Coronary artery (tissue), 2 donors: Measurements from ENCODE around the gene NPLOC4.

Experiments
- DNase-seq: peaks from one replicate; pipeline ENCODE4 v3.0.0-alpha.2; 2017; ENCODE audit warnings: low spot score
- H3K27ac ChIP-seq, 2 donors: fragments of 200-600 bp; sonication (generic); one replicate each; pipeline ENCODE4 v1.5.1; 2016 to 2019
- H3K4me3 ChIP-seq: fragments of 200-600 bp; sonication (generic); 2 replicates; pipeline ENCODE4 v1.5.1; 2016; ENCODE audit warnings: mild to moderate bottlenecking, moderate library complexity
- TF ChIP-seq, protein P1 (sequence below): fragments of 200-600 bp; sonication (generic); IDR thresholded peaks from one replicate; pipeline ENCODE4 v1.5.1; 2019; ENCODE audit warnings: antibody characterized with exemption

The NPLOC4 gene

DNA sequence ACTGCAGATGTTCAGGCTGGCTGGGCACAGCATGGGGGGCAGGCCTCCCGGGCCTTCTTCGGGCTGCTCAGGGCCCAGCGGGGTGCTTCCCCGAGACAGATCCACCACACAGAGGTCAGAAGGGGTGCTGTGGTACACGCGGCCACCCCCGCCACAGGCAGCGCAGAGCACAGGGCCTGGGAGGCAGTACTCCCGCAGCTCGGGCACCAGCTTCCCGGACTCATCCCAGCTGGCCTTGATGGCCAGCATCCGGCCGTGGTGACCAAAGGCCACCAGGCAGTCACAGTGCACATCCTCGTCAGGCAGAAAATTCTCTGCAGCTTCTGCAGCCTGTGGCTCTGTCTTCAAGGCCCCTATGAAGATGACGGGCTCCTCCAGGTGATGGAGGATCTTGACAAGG, 86.6 kb downstream of the NPLOC4 start:
- TF ChIP-seq, protein P1, sequence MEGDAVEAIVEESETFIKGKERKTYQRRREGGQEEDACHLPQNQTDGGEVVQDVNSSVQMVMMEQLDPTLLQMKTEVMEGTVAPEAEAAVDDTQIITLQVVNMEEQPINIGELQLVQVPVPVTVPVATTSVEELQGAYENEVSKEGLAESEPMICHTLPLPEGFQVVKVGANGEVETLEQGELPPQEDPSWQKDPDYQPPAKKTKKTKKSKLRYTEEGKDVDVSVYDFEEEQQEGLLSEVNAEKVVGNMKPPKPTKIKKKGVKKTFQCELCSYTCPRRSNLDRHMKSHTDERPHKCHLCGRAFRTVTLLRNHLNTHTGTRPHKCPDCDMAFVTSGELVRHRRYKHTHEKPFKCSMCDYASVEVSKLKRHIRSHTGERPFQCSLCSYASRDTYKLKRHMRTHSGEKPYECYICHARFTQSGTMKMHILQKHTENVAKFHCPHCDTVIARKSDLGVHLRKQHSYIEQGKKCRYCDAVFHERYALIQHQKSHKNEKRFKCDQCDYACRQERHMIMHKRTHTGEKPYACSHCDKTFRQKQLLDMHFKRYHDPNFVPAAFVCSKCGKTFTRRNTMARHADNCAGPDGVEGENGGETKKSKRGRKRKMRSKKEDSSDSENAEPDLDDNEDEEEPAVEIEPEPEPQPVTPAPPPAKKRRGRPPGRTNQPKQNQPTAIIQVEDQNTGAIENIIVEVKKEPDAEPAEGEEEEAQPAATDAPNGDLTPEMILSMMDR, result no peak
- Histone ChIP-seq H3K4me3 (no peak overlapping the region), H3K27ac (no peak overlapping the region)
- DNase-seq, result no peak

DNA sequence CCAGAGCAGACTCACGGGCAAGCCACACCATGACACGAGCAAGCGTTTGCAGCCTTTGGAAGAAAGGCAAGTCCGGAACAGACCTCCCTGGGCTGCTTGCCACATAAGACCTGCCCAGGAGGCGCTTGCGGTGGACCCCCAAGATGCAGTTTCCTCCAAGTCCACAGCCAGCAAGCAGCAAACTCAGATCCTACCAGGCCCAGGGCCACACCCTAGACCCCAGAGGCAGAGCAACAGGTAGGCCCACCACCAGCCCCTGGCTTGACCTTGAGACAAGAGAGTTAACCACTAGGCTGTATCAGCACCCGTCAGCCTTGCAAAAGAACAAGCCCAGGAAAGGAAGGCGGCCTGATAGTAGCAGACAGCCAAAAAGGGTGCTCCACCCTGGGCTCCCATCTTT, 87.1 kb downstream of the NPLOC4 start:
- H3K4me3 ChIP-seq, result no peak overlapping the region
- TF ChIP-seq, protein P1, result no peak
- no peak overlapping the region for H3K27ac ChIP-seq
- DNase-seq, result no peak

DNA sequence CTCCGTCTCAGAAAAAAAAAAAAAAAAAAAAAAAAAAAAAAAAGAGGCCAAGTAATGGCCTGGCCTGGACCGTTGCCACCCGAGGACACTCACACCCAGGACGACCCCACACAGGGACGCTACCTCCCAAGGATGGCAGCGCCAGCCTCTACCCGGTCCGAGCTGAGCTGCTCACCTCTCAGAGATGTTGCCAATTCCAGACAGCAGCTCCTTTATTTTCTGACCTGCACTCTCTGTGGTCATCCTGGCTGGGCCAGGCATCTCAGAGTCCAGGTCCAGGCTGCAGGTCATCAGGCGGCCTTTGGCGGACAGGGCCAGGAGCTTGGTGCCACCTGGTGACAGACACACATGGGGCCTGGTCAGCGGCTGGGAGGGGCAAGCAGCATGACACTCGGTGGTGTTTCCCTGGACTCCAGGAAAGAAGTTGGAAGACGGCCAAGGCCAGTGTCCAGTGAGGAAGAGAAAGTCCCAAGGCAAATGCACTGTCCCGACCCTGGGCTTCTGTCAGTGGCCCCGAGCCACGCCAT, 87.8 kb downstream of the NPLOC4 start:
- TF ChIP-seq, protein P1, result no peak
- H3K4me3 ChIP-seq, result no peak overlapping the region
- no peak overlapping the region for H3K27ac ChIP-seq
- no peak for DNase-seq

DNA sequence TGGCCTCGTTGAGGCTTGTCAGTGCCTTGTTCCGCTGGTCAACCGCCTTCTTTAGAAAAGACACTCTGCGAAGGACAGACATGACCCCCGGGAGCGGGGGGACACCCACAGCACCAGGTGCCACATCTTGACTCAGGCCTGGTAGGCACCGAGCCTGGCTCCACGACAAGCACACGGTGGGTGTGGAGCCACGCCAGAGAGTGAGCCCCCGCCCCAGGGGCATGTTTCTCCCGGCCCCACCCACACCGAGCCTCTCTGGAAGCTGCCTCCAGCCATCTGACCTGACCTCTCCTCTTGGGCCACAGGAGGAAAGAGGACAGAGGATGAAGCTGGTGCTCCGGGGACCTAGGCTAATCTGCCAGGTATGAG, 89.3 kb downstream of the NPLOC4 start:
- Histone ChIP-seq H3K27ac (no peak overlapping the region), H3K4me3 (no peak overlapping the region)
- no peak for DNase-seq
- TF ChIP-seq, protein P1, result no peak

DNA sequence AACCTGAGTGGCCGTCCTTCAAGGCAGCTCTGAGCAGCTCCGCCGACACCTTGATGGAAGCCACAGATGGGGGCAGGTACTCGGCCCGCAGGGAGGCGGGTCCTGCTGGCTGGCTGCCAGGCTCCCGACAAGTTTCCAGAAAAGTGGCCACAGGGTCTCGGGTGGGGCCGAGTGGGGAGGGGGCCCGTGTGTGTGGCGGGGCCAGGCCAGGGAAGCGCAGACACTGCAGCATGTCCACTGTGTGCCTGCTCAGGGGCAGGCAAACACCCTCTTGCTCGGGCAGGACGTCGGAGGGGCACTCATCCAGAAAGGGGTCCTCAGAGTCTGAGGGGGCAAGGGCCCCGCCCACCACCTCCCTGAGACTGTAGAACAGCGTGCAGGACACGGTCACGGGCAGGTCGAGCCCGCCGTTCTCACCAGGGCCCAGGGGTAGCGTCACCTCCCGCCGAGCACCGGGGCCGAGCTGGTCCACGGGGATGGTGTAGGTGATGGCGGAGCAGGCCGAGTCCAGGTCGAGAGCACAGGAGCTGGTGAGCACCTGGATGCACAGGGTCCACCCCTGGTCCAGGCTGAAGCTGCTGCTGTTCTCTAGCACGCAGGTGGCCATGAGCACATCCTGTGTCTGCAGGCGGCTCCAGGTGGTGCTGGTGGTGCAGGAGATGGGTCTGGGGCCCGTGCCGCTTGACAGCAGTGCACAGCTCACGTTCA, 89.9 kb downstream of the NPLOC4 start:
- no peak for DNase-seq

DNA sequence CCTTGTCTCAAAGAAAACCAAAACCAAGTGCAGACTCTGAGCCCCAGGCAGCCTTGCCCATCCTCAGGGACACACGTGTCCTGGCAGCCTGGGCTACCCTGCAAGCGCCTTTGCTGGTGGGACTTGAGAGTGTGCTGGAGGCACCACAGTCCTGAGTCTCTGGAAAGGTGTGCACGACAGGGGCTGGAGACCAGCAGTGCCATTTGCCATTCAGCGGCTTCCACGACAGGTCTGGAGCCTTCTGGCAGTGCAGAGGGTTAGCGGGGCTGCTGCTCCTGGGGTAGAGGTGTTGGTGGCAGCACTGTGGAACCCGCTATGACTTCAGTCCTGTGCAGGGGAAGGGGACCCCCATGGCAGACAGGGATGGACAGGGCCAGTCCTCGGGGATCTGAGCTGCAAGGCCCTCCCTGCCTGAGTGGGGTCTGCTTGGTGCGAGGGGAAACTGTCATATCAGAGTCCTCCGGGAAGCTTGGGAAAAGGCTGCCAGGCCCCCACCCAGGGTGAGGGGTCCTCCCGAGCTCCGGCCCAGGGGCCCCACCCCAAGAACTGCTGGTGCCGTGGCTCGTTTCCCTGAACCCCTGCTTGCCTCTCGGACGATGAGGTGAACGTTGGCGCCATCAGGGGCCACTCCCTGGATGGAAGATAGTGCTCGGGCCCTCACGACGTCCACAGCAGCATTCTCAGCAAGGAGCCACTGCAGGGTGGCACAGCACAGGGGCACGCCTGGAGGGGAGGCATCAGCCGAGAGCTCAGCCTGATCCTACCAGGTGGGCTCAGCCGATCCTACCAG, 91.6 kb downstream of the NPLOC4 start:
- no peak for DNase-seq
- no peak overlapping the region for H3K4me3 ChIP-seq
- H3K27ac ChIP-seq, result no peak overlapping the region
- TF ChIP-seq, protein P1, result no peak

More for the DNA sequence above, 89.9 kb downstream of the NPLOC4 start:
- no peak overlapping the region for H3K4me3 ChIP-seq
- TF ChIP-seq, protein P1, result no peak
- H3K27ac ChIP-seq, result no peak overlapping the region
